MG63 (cell line): Measurements from ENCODE around the gene GCA. TPM values are rescaled to one million over a fixed set of nuclear protein-coding genes. Genes with fewer than 3 reads are reported as not detected.
A peak's percentile ranks its signal among the peaks of the same experiment; 100 is the strongest.

Experiments used
- DNase-seq: peaks from one replicate; pipeline ENCODE4 v3.0.0-alpha.2; 2020
- H3K27me3 ChIP-seq: fragments of 250-450 bp; sonication (Bioruptor Pico); 2 replicates; pipeline ENCODE4 v1.5.1; 2020; ENCODE audit warnings: mild to moderate bottlenecking, moderate library complexity
- H3K36me3 ChIP-seq: fragments of 250-450 bp; sonication (Bioruptor Pico); 2 replicates; pipeline ENCODE4 v1.5.1; 2020; ENCODE audit warnings: mild to moderate bottlenecking, moderate library complexity
- H3K4me3 ChIP-seq: fragments of 250-450 bp; sonication (Bioruptor Pico); 2 replicates; pipeline ENCODE4 v1.5.1; 2020; ENCODE audit warnings: mild to moderate bottlenecking, moderate library complexity
- H3K9me3 ChIP-seq: fragments of 250-450 bp; sonication (Bioruptor Pico); 2 replicates; pipeline ENCODE4 v1.5.1; 2020; ENCODE audit warnings: mild to moderate bottlenecking, moderate library complexity
- total RNA-seq: library from RNA; depleted of rRNA; stranded (reverse); fragments of >200 nt; shearing (Covaris generic); gene quantifications from 2 replicates; pipeline ENCODE4 v1.2.3, GENCODE V29; 2014; ENCODE audit warnings: low replicate concordance; rRNA removed

GCA gene
- 3.3 and 9.9 TPM in 2 replicates for total RNA-seq

GRCh38 chr2:162343824-162344616 lies at the start of gene GCA:
TSS of gene GCA (plus strand) at chr2:162344132. CDS start at chr2:162344249, 117 bp downstream.
- H3K9me3 ChIP-seq, result no peaks in the 10 kb centered on the region; the same call in 1 of the 2 replicates

DNA sequence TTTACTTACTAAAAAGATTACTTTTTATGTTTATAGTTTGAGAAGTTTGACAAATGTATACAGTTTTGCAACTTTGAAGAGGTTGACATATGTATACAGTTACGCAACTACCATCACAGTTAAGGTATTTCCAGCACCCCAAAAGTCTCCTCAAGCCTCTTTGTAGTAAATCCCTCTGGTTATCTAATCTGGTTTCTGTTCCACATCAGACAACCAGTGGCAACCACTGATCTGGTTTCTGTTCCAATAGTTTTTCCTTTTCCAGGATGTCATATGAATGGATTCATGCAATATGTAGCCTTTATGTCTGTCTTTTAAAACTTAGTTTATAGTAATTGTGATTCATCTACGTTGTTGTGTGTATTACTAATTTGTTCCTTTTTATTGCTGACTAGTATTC lies 48.9 kb upstream of the GCA start:
- H3K9me3 ChIP-seq, result no peaks in the 10 kb centered on the region
- H3K4me3 ChIP-seq, result no peak overlapping the region

More at GRCh38 chr2:162343824-162344616, at the start of gene GCA:
- peak within 1 kb of the TSS; percentile 75 for H3K4me3 ChIP-seq
- no peaks in the 10 kb centered on the region for H3K27me3 ChIP-seq
- H3K36me3 ChIP-seq, result no peaks in the 10 kb centered on the region
- DNase-seq, result peak; percentile 97

GRCh38 chr2:162297925-162298552 lies 45.9 kb upstream of the GCA start:
- Histone ChIP-seq H3K9me3 (no peaks in the 10 kb centered on the region), H3K36me3 (no peaks in the 10 kb centered on the region), H3K27me3 (no peaks in the 10 kb centered on the region), H3K4me3 (no peak overlapping the region)
- DNase-seq, result peak; percentile 1

More for the DNA sequence above, 48.9 kb upstream of the GCA start:
- no peak for DNase-seq
- Histone ChIP-seq H3K27me3 (no peaks in the 10 kb centered on the region), H3K36me3 (no peaks in the 10 kb centered on the region)

GRCh38 chr2:162298669-162299335 lies 45.1 kb upstream of the GCA start:
- H3K4me3 ChIP-seq, result no peak overlapping the region
- H3K9me3 ChIP-seq, result no peaks in the 10 kb centered on the region
- H3K36me3 ChIP-seq, result no peaks in the 10 kb centered on the region
- no peaks in the 10 kb centered on the region for H3K27me3 ChIP-seq
- no peak for DNase-seq

DNA sequence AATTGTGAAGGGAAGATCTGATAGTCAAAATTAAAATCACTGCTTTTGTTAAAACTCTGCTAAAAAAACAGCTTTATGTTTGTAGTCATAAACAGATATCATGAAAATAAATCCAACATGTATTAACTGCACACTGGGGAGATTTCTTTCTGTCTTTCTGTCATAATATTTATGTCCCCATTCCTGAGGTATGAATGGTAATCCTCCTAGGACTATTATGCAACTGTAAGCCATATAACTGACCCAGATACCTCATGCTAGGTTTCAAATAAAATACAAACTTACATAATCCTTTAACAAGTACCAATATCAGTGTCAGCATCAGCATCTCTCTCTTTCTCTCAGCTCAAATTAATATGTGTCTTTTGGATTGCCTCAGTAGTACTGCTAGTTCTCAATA lies 43.7 kb upstream of the GCA start:
- DNase-seq, result no peak
- Histone ChIP-seq H3K27me3 (no peaks in the 10 kb centered on the region), H3K9me3 (no peaks in the 10 kb centered on the region), H3K36me3 (no peaks in the 10 kb centered on the region), H3K4me3 (no peak overlapping the region)

- no peaks in the 10 kb centered on the region for H3K36me3 ChIP-seq
- H3K9me3 ChIP-seq, result no peaks in the 10 kb centered on the region
- no peaks in the 10 kb centered on the region for H3K27me3 ChIP-seq
- no peak overlapping the region for H3K4me3 ChIP-seq
- DNase-seq, result peak; percentile 14
These were observed 42.7 kb upstream of the GCA start for GRCh38 chr2:162301151-162301804.

- Histone ChIP-seq H3K36me3 (no peaks in the 10 kb centered on the region), H3K27me3 (no peaks in the 10 kb centered on the region), H3K9me3 (no peaks in the 10 kb centered on the region), H3K4me3 (no peak overlapping the region)
- no peak for DNase-seq
These were observed 42.1 kb upstream of the GCA start for GRCh38 chr2:162301877-162302276.

DNA sequence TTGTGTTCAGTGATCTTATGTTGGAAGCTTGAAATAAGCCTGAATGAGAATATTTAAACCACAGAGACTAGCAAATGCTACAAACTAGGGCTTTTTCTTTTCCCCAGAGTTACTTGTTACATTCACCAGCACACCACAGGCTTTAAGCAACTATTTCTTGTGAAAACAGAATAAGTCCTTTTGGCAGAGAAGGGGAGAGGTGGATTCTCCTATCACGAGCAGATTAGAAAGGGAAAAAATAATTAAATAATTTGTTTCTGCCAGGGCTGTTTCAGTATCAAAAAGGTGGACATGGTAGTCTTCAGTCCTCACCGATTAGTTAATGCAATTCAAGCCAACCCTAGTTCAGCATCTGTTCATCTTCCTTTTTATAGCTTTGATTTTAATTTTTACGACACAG lies 38.0 kb upstream of the GCA start:
- Histone ChIP-seq H3K9me3 (no peaks in the 10 kb centered on the region), H3K27me3 (no peaks in the 10 kb centered on the region), H3K36me3 (no peaks in the 10 kb centered on the region; the same call in 1 of the 2 replicates), H3K4me3 (no peak overlapping the region)
- DNase-seq, result no peak

- Histone ChIP-seq H3K4me3 (no peak overlapping the region), H3K9me3 (no peaks in the 10 kb centered on the region), H3K36me3 (no peaks in the 10 kb centered on the region; the same call in 1 of the 2 replicates)
These were observed 35.0 kb upstream of the GCA start for GRCh38 chr2:162308747-162309503.

DNA sequence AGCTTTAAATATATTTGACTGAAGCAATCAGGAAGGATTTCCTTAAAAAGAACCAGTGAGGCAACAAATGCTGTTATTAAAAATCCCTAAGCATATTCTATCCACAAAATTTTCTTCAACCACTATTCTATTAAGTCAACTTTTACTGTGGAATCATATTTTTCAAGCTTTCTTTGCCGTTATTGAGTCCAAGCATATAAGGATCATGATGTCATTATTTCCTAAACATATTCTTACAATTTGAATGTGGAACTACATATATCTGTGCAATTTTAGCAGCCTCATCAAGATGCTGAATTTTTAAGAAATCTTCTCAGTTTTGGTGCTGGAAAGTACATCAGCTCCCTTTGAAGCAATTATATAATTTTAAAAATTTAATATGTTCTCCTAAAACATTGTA lies 31.1 kb upstream of the GCA start:
- no peaks in the 10 kb centered on the region for H3K27me3 ChIP-seq
- no peak for DNase-seq
- no peaks in the 10 kb centered on the region; the same call in 1 of the 2 replicates for H3K36me3 ChIP-seq
- no peak overlapping the region for H3K4me3 ChIP-seq
- H3K9me3 ChIP-seq, result no peaks in the 10 kb centered on the region

More at GRCh38 chr2:162308747-162309503, 35.0 kb upstream of the GCA start:
- no peak for DNase-seq
- H3K27me3 ChIP-seq, result no peaks in the 10 kb centered on the region

DNA sequence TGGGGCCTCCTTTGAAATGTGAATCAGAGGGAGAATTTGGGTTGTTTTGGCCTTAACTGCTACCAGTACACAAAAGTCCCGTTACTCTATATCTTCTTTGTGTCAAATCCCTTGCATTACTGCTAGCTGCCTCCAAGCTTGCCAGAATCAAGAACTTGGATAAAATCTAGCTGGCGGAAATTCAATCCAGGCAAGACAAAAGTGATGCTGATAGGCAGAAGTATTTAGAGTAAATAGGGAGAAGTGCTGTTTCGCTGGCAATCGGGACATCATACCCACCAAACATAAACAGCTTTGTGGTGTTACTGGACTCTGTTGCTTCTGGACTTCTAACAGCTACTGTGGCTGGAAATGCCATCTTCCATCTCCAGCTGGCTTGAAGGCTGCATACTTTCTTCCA lies 28.0 kb upstream of the GCA start:
- H3K9me3 ChIP-seq, result no peaks in the 10 kb centered on the region
- DNase-seq, result peak; percentile 18
- H3K27me3 ChIP-seq, result no peaks in the 10 kb centered on the region
- peak overlapping the region; percentile 63 for H3K4me3 ChIP-seq
- H3K36me3 ChIP-seq, result no peaks in the 10 kb centered on the region

DNA sequence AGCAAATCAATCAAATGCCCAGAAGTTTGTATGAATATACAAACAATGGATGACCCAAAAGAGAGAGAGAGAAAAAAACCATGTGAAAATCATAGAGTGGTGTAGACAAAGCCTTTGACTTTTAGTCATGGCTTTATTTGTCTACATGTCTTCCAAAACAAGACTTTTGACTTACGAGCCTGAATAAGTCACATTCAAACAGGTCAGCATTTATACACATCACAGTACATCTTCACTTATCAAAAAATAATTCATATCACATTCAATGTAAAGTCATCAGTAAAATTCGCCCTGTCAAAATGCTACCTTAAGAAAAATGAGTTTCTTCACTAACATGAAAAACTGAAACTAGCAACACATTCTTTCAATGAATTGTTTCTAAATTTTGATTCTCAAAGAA lies 27.3 kb upstream of the GCA start:
- no peak for DNase-seq
- no peaks in the 10 kb centered on the region for H3K36me3 ChIP-seq
- peak overlapping the region; percentile 63 for H3K4me3 ChIP-seq
- no peaks in the 10 kb centered on the region for H3K27me3 ChIP-seq
- no peaks in the 10 kb centered on the region for H3K9me3 ChIP-seq

- H3K4me3 ChIP-seq, result peak overlapping the region; percentile 63
- H3K27me3 ChIP-seq, result no peaks in the 10 kb centered on the region
- no peak for DNase-seq
- no peaks in the 10 kb centered on the region for H3K9me3 ChIP-seq
- no peaks in the 10 kb centered on the region for H3K36me3 ChIP-seq
These were observed 26.7 kb upstream of the GCA start for GRCh38 chr2:162317058-162317742.

GRCh38 chr2:162317861-162318327 lies 26.0 kb upstream of the GCA start:
- Histone ChIP-seq H3K36me3 (no peaks in the 10 kb centered on the region), H3K27me3 (no peaks in the 10 kb centered on the region), H3K4me3 (peak overlapping the region; percentile 63), H3K9me3 (no peaks in the 10 kb centered on the region)
- DNase-seq, result peak; percentile 39

- Histone ChIP-seq H3K36me3 (no peaks in the 10 kb centered on the region), H3K27me3 (no peaks in the 10 kb centered on the region), H3K9me3 (no peaks in the 10 kb centered on the region), H3K4me3 (peak within 1 kb of the TSS; percentile 63)
- peak; percentile 86 for DNase-seq
These were observed 25.4 kb upstream of the GCA start, which contains the start of gene IFIH1 for GRCh38 chr2:162318328-162319180. TSS of gene IFIH1 (minus strand) at chr2:162318684. CDS start at chr2:162318307, 377 bp downstream.
